ENCODE measurements around the gene CA14. TPM values are rescaled to one million over a fixed set of nuclear protein-coding genes. Genes with fewer than 3 reads are reported as not detected.

Gene CA14
- total and polyA plus RNA-seq, 9 of the 15 experiments (the other 6 are each of a cell fraction or from before 2014, with no cell fraction given) = 0.13 to 0.57 (median 0.26) TPM; not detected in 1

DNA sequence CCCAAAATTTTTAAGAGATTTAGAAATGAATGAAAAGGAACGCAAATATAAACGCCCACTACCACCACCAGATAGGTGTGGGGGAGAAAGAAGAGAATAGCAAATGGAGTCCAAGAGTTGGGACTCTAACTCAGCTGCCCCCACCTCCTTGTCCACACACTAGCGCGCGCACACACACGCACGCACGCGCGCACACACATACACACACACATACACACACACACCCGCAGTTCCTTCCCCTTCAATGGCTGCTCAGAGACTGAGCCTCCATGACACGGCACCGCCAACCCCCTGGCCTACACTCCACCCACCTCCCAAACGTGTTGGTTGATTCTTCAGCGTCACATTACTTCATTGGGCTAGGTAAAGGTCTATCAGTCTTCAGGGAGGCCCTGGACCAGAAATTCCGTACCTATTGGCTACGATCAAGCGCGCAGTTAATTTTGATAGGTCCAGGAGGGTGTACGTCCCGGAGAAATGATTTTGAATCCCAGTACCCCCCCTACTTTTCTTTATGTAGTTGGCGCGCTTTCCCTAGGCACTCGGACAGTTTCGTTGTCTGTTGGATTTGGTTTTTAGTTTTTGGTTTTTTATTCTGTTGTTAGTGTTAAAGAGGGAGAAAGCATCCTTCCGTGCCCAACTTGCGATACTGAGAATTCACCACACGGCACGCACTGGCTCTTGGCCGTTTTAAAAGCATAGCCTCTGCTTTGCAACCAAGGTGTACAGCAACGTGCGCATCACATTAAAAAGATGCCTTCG is 21.5 kb upstream of the CA14 start, which contains the start of gene ANP32E (continued):
- TF ChIP-seq, protein P1, sequence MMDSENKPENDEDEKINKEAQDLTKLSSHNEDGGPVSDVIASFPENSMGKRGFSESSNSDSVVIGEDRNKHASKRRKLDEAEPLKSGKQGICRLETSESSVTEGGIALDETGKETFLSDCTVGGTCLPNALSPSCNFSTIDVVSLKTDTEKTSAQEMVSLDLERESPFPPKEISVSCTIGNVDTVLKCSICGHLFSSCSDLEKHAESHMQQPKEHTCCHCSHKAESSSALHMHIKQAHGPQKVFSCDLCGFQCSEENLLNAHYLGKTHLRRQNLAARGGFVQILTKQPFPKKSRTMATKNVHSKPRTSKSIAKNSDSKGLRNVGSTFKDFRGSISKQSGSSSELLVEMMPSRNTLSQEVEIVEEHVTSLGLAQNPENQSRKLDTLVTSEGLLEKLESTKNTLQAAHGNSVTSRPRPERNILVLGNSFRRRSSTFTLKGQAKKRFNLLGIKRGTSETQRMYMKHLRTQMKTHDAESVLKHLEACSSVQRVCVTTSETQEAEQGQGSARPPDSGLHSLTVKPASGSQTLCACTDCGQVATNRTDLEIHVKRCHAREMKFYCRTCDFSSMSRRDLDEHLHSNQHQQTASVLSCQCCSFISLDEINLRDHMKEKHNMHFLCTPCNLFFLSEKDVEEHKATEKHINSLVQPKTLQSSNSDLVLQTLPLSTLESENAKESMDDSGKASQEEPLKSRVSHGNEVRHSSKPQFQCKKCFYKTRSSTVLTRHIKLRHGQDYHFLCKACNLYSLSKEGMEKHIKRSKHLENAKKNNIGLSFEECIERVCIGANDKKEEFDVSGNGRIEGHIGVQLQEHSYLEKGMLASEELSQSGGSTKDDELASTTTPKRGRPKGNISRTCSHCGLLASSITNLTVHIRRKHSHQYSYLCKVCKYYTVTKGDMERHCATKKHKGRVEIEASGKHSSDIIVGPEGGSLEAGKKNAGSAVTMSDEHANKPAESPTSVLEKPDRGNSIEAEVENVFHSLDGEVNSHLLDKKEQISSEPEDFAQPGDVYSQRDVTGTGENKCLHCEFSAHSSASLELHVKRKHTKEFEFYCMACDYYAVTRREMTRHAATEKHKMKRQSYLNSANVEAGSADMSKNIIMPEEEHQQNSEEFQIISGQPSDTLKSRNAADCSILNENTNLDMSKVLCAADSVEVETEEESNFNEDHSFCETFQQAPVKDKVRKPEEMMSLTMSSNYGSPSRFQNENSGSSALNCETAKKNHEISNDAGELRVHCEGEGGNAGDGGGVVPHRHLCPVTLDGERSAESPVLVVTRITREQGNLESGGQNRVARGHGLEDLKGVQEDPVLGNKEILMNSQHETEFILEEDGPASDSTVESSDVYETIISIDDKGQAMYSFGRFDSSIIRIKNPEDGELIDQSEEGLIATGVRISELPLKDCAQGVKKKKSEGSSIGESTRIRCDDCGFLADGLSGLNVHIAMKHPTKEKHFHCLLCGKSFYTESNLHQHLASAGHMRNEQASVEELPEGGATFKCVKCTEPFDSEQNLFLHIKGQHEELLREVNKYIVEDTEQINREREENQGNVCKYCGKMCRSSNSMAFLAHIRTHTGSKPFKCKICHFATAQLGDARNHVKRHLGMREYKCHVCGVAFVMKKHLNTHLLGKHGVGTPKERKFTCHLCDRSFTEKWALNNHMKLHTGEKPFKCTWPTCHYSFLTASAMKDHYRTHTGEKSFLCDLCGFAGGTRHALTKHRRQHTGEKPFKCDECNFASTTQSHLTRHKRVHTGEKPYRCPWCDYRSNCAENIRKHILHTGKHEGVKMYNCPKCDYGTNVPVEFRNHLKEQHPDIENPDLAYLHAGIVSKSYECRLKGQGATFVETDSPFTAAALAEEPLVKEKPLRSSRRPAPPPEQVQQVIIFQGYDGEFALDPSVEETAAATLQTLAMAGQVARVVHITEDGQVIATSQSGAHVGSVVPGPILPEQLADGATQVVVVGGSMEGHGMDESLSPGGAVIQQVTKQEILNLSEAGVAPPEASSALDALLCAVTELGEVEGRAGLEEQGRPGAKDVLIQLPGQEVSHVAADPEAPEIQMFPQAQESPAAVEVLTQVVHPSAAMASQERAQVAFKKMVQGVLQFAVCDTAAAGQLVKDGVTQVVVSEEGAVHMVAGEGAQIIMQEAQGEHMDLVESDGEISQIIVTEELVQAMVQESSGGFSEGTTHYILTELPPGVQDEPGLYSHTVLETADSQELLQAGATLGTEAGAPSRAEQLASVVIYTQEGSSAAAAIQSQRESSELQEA (IDR thresholded peaks at IDR 0.05; ENCODE audit: low read depth) = no peak
- no peak for TF ChIP-seq BMI1 (IDR thresholded peaks at IDR 0.05; ENCODE audit: low read length)
- peak; percentile 82 for TF ChIP-seq RBFOX2 (IDR thresholded peaks at IDR 0.05; ENCODE audit: low read depth, low read length)
- no peak for TF ChIP-seq XRCC4 (IDR thresholded peaks at IDR 0.05; ENCODE audit: extremely low read depth, insufficient read depth, insufficient read length)
- no peak for TF ChIP-seq RUNX1 (IDR thresholded peaks at IDR 0.05; ENCODE audit: low read depth)
- TF ChIP-seq, protein P2, sequence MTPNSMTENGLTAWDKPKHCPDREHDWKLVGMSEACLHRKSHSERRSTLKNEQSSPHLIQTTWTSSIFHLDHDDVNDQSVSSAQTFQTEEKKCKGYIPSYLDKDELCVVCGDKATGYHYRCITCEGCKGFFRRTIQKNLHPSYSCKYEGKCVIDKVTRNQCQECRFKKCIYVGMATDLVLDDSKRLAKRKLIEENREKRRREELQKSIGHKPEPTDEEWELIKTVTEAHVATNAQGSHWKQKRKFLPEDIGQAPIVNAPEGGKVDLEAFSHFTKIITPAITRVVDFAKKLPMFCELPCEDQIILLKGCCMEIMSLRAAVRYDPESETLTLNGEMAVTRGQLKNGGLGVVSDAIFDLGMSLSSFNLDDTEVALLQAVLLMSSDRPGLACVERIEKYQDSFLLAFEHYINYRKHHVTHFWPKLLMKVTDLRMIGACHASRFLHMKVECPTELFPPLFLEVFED (CRISPR knock-in tag; conservative IDR thresholded peaks at IDR 0.05) = peak; percentile 77
- no peak for TF ChIP-seq KLF16 (IDR thresholded peaks at IDR 0.05)
- TF ChIP-seq, protein P3, sequence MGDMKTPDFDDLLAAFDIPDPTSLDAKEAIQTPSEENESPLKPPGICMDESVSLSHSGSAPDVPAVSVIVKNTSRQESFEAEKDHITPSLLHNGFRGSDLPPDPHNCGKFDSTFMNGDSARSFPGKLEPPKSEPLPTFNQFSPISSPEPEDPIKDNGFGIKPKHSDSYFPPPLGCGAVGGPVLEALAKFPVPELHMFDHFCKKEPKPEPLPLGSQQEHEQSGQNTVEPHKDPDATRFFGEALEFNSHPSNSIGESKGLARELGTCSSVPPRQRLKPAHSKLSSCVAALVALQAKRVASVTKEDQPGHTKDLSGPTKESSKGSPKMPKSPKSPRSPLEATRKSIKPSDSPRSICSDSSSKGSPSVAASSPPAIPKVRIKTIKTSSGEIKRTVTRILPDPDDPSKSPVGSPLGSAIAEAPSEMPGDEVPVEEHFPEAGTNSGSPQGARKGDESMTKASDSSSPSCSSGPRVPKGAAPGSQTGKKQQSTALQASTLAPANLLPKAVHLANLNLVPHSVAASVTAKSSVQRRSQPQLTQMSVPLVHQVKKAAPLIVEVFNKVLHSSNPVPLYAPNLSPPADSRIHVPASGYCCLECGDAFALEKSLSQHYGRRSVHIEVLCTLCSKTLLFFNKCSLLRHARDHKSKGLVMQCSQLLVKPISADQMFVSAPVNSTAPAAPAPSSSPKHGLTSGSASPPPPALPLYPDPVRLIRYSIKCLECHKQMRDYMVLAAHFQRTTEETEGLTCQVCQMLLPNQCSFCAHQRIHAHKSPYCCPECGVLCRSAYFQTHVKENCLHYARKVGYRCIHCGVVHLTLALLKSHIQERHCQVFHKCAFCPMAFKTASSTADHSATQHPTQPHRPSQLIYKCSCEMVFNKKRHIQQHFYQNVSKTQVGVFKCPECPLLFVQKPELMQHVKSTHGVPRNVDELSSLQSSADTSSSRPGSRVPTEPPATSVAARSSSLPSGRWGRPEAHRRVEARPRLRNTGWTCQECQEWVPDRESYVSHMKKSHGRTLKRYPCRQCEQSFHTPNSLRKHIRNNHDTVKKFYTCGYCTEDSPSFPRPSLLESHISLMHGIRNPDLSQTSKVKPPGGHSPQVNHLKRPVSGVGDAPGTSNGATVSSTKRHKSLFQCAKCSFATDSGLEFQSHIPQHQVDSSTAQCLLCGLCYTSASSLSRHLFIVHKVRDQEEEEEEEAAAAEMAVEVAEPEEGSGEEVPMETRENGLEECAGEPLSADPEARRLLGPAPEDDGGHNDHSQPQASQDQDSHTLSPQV (IDR thresholded peaks at IDR 0.05) = peak; percentile 85
- no peak for TF ChIP-seq TCF7 (IDR thresholded peaks at IDR 0.05; ENCODE audit: borderline replicate concordance)
- TF ChIP-seq ELF2 (CRISPR knock-in tag; IDR thresholded peaks at IDR 0.05) = no peak
- TF ChIP-seq, protein P4, sequence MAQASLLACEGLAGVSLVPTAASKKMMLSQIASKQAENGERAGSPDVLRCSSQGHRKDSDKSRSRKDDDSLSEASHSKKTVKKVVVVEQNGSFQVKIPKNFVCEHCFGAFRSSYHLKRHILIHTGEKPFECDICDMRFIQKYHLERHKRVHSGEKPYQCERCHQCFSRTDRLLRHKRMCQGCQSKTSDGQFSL (CRISPR knock-in tag; IDR thresholded peaks at IDR 0.05) = peak; percentile 87; the same call in 1 of the 2 replicates
- TF ChIP-seq, protein P4 (tag; IDR thresholded peaks at IDR 0.05) = peak in 1 of 2 experiments; percentile 96; a peak in 2 of 4 replicates

Data from K562 (cell line).